T-helper 9 cell (primary cell): ENCODE data around the gene TMEM175.
A peak's percentile ranks its signal among the peaks of the same experiment; 100 is the strongest.

Experiments used
- DNase-seq: peaks from one replicate; pipeline ENCODE4 v3.0.0-alpha.2; 2020
- total RNA-seq, 2 donors: gene quantifications; one replicate each; lab custom pipeline; 2026; lab: John Stamatoyannopoulos, UW

TMEM175 gene
- 17.1 to 36.9 reads per million in 2 donors for total RNA-seq

GRCh38 chr4:931960-932712, at the start of gene TMEM175, which contains the start of gene GAK:
TSS of gene TMEM175 (plus strand) at chr4:932460. CDS start at chr4:947740, 15,280 bp downstream.
TSS of gene GAK (minus strand) at chr4:932316. CDS start at chr4:932187, 129 bp downstream.
- peak; percentile 93 for DNase-seq

- DNase-seq, result no peak
Observed at GRCh38 chr4:882646-883045, 49.6 kb upstream of the TMEM175 start.

- no peak for DNase-seq
Observed at GRCh38 chr4:883377-884095, 48.7 kb upstream of the TMEM175 start.

GRCh38 chr4:884259-884658, 48.0 kb upstream of the TMEM175 start:
- DNase-seq, result no peak

- no peak for DNase-seq
Observed at GRCh38 chr4:884896-885295, 47.4 kb upstream of the TMEM175 start.

GRCh38 chr4:885353-885752, 46.9 kb upstream of the TMEM175 start:
- DNase-seq, result no peak

GRCh38 chr4:886244-886643, 46.0 kb upstream of the TMEM175 start:
- no peak for DNase-seq

GRCh38 chr4:887034-887763, 45.1 kb upstream of the TMEM175 start:
- no peak for DNase-seq

- DNase-seq, result no peak
Observed at GRCh38 chr4:888029-888428, 44.2 kb upstream of the TMEM175 start.

- no peak for DNase-seq
Observed at GRCh38 chr4:889516-889915, 42.7 kb upstream of the TMEM175 start.

- no peak for DNase-seq
Observed at GRCh38 chr4:890036-890695, 42.1 kb upstream of the TMEM175 start.

- no peak for DNase-seq
Observed at GRCh38 chr4:891747-892146, 40.5 kb upstream of the TMEM175 start.

GRCh38 chr4:892780-893179, 39.5 kb upstream of the TMEM175 start:
- no peak for DNase-seq

GRCh38 chr4:893276-893994, 38.8 kb upstream of the TMEM175 start:
- no peak for DNase-seq

GRCh38 chr4:893995-894705, 38.1 kb upstream of the TMEM175 start:
- DNase-seq, result no peak

- no peak for DNase-seq
Observed at GRCh38 chr4:895596-895995, 36.7 kb upstream of the TMEM175 start.

GRCh38 chr4:896216-896615, 36.0 kb upstream of the TMEM175 start:
- DNase-seq, result no peak

- no peak for DNase-seq
Observed at GRCh38 chr4:896630-897029, 35.6 kb upstream of the TMEM175 start.

- DNase-seq, result no peak
Observed at GRCh38 chr4:898123-898522, 34.1 kb upstream of the TMEM175 start.

GRCh38 chr4:898869-899555, 33.2 kb upstream of the TMEM175 start:
- no peak for DNase-seq

GRCh38 chr4:899556-899906, 32.7 kb upstream of the TMEM175 start:
- DNase-seq, result no peak
